ENCODE data around the gene AKAP7.
"Not testable (repeated sequence)": the region's sequence is repeated elsewhere in the genome, so short reads cannot be mapped to it uniquely, and the experiment has no call there.

The AKAP7 gene

DNA sequence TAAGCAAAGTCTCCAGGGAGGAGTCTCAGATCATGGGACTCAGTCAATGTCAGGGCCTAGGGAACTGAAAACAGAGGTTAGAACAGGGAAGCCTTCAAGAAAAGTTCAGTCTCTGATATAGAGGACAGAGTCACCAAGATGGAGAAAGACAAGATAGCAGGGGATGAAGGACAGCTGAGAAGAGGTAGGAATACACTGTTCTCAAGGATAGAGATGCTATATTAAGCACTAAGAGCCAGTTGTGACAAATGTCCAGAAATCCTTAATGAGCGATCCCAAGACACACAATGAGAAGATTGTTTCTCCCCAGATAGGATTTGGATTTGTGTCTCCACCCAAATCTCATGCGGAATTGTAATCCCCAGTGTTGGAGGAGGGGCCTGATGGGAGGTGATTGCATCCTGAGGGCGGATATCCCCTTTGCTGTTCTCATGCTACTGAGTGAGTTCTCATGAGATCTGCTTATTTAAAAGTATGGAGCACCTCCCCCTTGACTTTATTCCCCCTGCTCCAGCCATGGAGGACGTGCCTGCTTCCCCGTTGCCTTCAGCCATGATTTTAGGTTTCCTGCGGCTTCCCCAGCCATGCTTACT lies 168.2 kb downstream of the AKAP7 start:
- no peak for DNase-seq

DNA sequence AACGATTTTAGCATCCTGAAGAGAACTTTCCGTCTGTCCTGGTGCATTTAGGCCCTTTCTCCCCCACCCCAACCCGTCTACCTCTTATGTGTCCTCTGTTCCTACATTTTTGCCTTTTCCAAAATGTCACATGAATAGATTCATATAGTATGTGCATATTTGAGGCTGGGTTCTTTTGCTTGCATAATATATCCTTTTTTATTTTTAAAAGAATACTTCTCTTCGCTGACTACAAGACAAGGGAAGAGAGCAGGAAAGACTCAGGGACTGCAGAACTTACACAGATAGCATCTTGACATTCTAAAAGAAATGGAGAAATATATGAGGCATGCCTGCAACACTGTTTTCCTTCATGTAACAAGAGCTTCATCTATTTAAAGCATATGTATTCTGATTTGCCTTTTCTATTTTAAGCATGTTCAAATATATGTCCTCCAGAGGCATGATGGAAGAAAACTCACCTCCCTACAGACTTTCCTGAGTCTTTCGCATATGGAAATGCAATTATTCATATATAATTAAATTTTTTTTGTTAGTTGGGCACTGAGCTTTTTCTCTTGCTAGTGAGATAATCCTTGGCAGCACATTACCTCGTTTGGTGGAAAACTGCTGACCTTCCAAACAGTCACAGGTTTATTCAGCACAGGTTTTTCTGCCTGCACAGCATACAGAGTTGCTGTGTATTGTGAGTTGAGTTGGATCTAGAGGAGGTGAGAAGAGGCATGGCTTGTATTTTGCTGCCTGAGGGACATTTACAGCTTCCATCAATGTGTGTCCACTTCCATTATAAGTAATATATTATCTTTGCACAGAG lies 170.0 kb downstream of the AKAP7 start:
- no peak for DNase-seq

DNA sequence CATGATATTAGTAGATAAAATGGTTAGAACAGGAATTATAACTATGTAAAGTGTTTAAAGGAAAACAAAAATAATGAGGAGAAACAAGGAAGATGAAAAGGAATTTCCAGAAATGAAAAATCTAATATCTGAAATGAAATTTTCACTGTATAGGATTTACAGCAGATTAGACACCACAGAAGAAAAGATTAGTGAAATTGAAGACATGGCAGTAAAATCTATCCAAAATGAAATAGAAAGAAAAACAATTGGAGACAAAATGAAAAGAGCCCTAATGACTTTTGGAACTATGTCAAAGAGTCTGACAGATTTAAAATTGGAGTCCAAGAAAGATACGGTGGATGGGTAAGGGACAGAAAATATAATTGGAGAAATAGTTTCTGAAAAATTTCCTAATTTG lies 174.2 kb downstream of the AKAP7 start:
- DNase-seq, result no peak

DNA sequence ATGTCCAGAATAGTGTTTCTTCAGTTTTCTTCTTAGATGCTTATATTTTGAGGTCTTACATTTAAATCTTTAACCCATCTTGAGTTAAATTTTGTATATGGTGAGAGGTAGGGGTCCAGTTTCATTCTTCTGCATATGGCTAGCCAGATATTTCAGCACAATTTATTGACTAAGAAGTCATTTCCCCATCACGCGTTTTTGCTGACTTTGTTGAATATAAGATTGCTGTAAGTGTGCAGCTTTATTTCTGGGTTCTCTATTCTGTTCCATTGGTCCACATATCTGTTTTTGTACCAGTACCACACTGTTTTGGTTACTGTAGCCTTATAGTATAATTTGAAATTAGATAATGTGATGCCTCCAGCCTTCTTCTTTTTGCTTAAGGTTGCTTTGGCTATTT lies 179.6 kb downstream of the AKAP7 start:
- no peak for DNase-seq

DNA sequence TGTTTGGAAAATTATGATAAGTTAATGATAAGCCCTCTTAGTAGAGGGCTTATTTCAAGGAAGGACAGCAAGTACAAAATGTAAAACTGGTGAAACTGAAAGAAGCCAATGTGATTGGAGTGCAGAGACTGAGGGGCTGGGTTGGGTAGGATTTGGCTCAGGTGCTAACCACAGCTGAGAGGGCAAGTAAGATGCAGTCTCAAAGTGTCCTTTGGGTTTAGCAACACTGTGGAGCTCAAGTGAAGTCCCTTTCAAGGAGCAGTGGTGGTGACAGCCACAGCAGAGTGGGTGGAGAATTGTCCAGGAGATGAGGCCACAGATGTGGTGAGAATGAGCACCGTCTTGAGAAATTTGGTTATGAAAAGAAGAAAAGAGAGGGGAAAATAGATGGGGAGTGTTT lies 181.4 kb downstream of the AKAP7 start:
- DNase-seq, result no peak

DNA sequence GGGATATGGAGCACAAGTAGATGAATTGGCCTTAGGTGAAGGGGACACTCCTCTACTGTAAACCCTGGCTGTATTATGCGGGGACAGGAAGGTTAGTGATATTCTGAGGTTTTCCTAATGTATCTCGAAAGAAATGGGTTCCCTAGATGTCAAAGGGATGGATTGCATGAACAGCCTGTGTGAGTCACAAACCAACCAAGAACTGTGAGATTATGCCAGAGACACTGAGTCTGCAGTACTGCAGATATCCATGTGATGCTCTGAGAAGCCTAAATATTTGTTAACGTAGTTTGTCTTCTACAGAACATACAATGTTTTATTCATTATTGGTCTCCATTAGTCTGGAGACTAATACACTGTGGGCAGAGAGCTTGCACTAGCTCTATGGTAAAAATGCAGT lies 182.2 kb downstream of the AKAP7 start:
- DNase-seq, result no peak

DNA sequence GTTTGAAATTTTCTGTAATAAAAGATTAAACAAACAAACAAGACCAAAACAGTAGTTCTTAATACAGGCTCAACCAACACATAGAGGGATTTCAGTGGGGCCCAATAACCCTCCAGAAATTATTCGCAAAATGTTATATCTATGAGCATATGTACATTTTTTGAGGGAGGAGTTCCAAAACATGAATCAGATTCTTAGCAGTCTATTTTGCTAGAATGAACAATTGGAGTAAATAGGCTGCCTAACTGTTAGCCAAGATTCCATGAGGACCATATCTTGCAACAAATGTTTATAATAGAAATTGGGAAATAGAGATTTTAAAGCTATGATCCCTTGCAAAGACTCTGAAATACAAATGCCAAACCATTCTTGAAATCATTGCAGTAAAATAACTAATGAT lies 186.3 kb downstream of the AKAP7 start:
- DNase-seq, result no peak

DNA sequence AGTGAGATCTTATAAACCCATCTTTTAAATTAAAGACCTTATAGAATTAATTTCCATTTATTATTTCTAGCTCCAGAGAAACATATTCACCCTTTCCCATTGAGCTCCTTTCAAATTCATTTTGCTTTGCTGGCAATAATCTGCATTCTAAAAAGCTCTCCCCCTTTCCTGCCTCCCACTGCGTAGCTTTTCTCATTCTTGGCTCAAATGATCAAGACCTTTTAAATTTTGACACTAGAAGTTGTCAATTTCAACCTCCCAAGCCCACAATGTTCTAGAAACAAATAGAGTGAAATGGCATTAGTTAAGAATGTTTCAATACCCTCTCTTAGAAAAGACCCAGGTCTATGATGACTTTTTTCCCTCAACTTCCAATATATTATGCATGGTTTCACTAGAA lies 186.9 kb downstream of the AKAP7 start:
- no peak for DNase-seq

DNA sequence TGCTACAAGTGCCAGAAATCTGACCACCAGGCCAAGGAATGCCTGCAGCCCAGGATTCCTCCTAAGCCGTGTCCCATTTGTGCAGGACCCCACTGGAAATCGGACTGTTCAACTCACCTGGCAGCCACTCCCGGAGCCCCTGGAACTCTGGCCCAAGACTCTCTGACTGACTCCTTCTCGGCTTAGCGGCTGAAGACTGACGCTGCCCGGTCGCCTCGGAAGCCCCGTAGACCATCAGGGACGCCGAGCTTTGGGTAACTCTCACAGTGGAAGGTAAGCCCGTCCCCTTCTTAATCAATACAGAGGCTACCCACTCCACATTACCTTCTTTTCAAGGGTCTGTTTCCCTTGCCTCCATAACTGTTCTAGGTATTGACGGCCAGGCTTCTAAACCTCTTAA lies 190.4 kb downstream of the AKAP7 start:
- DNase-seq, result not testable (repeated sequence)

DNA sequence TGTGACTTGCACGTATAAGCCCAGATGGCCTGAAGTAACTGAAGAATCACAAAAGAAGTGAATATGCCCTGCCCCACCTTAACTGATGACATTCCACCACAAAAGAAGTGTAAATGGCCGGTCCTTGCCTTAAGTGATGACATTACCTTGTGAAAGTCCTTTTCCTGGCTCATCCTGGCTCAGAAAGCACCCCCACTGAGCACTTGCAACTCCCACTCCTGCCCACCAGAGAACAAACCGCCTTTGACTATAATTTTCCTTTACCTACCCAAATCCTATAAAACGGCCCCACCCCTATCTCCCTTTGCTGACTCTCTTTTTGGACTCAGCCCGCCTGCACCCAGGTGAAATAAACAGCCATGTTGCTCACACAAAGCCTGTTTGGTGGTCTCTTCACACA lies 193.5 kb downstream of the AKAP7 start:
- DNase-seq, result not testable (repeated sequence)

DNA sequence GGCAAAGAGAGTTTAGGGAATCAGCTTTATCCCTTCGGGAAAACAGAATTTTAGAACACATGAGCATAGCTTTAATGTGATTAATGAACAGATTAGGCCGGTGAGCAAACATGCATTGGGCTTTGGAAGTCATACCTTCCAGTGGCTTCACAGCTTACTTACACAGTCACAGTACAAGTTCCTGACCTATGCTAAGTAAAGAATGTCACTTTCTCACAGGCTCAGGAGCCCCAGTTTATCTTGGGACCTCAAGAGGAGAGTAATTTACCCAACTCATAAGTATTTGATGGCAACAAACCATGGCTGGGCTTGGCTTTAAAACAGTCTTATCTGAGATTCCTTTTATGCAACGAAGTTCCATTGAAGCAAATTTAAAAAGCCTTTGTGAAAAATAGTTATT lies 195.9 kb downstream of the AKAP7 start:
- no peak for DNase-seq

DNA sequence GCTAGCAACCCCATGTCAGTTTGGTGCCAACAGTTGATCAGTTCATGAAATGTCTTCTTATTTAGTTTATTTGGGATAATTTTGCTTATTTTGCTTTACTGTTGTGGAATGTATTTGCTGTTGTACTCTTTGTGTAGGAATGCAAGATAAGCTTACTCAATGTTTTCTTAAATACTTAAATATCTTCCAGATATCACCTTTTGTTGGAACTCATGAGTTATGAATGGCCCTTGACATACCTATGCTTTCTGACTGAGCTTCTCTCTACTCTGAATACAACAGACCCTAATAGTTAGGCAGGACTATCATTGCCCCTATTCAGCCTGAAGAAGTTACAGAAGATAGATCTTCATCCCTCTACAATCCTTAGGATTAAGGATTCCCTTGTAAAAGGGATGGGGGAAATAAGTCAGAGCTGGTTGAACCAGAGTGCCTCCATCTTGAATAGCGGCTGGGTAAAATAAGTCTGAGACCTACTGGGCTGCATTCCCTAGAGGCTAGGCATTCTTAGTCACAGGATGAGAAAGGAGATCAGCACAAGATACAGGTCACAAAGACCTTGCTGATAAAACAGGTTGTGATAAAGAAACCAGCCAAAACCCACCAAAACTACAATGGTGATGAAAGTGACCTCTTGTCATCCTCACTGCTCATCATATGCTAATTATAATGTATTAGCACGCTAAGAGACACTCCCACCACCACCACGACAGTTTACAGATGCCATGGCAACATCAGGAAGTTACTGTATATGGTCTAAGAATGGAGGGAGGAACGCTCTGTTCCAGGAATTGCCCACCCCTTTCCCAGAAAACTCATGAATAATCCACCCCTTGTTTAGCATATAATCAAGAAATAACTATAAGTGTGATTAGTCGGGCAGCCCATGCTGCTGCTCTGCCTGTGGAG lies 196.9 kb downstream of the AKAP7 start:
- DNase-seq, result no peak

All from NCI-H226 (cell line).